ENCODE measurements around the gene SARS2.
A peak's percentile ranks its signal among the peaks of the same experiment; 100 is the strongest.

SARS2 gene

DNA sequence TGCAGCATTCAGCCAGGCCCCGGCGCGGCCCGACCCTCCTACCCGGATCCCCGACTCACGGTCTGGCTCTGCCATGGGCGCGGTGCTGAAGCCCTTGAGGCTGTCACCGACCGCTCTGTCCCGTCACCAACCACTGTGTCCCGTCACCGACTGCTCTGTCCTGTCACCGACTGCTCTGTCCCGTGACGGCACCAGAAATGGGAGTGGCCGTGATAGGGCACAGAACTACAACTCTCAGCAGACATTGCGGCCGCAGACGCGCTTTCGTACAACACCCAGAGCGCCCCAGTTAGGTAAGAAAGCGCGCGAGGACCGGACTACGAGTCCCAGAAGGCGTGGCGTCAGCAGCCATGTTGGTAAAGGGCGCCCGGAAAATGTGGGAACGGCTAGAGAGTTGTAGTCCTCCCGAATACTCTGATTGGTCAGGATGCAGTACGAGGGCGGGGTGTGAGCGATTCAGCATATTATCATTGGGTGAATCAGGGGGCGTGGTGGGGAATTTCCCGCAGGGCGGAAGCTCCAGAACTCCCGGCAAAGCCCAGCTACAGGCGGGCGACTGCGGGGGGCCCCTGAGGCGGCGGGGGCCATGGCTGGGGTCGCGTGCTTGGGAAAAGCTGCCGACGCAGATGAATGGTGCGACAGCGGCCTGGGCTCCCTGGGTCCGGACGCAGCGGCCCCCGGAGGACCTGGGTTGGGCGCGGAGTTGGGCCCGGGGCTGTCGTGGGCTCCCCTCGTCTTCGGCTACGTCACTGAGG lies 30.9 kb downstream of the SARS2 start, which contains the start of the genes NFKBIB and SIRT2:
TSS of gene NFKBIB (plus strand) at position 523 of the 755 bp plus-strand sequence. CDS start at position 587, 64 bp downstream.
TSS of gene SIRT2 (minus strand) at position 172 of the 755 bp plus-strand sequence. CDS start at position 75, 97 bp downstream.
- peak within 1 kb of the TSS; percentile 89 for H3K4me3 ChIP-seq (ENCODE audit: low read length)
- peak; percentile 99 for DNase-seq (ENCODE audit: low read depth)
- TF ChIP-seq, protein P1, sequence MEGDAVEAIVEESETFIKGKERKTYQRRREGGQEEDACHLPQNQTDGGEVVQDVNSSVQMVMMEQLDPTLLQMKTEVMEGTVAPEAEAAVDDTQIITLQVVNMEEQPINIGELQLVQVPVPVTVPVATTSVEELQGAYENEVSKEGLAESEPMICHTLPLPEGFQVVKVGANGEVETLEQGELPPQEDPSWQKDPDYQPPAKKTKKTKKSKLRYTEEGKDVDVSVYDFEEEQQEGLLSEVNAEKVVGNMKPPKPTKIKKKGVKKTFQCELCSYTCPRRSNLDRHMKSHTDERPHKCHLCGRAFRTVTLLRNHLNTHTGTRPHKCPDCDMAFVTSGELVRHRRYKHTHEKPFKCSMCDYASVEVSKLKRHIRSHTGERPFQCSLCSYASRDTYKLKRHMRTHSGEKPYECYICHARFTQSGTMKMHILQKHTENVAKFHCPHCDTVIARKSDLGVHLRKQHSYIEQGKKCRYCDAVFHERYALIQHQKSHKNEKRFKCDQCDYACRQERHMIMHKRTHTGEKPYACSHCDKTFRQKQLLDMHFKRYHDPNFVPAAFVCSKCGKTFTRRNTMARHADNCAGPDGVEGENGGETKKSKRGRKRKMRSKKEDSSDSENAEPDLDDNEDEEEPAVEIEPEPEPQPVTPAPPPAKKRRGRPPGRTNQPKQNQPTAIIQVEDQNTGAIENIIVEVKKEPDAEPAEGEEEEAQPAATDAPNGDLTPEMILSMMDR (conservative IDR thresholded peaks at IDR 0.05; ENCODE audit: low read depth, low read length) = no peak

DNA sequence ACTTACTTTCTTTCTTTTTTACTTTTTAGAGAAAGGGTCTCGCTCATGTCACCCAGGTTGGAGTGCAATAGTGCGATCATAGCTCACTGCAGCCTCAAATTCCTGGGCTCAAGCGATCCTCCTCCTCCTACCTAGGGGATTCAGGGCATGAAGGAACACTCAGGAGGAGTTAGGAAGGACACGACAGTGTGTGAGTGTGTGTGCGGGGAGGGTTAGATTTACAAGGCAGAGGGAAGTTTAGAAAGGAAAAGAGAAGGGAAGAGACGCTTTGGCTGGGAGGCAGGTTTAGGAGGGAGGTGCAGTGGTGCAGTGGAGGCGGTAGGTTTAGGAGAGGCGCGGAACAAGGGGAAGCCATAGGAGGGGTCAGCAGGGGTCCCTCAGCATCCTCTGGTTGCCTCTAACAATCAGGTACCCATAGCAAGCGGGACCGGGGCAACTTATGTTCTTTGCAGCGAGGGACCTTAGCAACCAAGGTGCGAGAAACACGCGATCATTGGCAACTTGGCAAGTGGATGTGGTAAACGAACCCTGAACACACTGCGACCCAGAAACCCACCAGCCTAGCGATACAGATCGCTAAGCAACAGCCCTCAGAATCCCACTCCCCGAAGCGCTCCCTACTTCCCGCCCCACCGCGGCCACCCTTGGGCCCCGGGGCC lies 31.6 kb downstream of the SARS2 start:
- H3K4me3 ChIP-seq (ENCODE audit: low read length) = peak overlapping the region; percentile 89
- TF ChIP-seq, protein P1 (conservative IDR thresholded peaks at IDR 0.05; ENCODE audit: low read depth, low read length) = no peak
- DNase-seq (ENCODE audit: low read depth) = no peak

DNA sequence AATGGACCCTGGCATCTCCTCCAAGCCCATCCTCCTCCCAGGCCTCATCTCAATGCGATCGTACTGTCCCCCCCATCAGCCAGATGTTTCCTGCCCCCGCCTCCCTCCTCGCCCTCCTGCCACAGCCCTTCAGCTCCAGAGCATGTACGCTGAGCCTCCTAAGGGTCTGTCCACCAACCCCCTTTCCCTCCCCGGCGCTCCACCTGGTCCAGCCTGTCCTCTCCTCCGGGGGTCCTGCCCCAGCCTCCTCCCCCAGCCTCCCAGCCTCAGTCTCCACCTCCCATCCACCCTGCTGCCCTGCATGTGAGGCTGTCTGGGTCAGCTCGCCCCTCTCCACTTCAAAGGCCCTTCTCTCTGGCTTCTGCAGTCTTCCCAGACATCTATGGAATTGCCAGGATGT lies 35.6 kb downstream of the SARS2 start:
- no peak for DNase-seq (ENCODE audit: low read depth)
- TF ChIP-seq, protein P1 (conservative IDR thresholded peaks at IDR 0.05; ENCODE audit: low read depth, low read length) = no peak
- no peak overlapping the region for H3K4me3 ChIP-seq (ENCODE audit: low read length)

DNA sequence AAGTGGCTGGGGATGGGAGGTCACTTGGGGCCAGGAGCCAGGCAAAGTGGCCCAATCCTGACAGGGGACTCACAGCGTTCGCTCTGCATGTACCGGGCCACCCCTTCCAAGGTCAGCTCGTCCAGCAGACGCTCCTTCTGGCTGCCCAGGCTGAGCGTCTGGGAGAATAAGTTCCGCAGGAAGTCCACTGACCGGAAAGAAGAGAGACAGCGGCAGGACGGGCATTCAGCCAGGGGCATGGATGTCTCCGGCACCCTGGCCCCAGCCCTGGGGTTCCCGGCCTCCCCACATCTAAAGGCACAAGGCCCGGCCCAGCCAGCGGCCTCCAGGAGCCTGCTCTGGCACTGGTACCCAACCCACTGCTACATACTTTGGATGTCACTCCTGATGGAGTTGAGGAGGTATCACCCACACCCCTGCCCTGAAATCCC lies 37.2 kb downstream of the SARS2 start:
- no peak for DNase-seq (ENCODE audit: low read depth)
- H3K4me3 ChIP-seq (ENCODE audit: low read length) = no peak overlapping the region
- TF ChIP-seq, protein P1 (conservative IDR thresholded peaks at IDR 0.05; ENCODE audit: low read depth, low read length) = no peak

DNA sequence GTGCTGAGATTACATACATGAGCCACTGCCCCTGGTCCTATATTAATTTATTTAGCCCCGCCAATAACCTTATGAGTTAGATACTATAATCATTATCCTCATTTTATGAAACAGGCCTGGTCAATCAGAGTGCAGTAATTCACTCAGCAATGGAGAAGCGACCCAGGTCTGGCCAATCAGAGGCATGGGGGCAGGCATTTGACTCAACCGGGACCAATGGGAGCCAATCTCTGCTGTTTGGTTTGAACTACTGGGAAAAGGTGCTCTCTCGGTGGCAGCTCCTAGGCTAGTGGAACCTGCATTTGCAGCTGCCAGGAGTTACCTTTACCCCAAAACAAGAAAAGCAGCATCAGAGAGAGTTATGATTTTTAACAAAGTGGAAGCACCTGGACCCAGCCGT lies 37.7 kb downstream of the SARS2 start:
- TF ChIP-seq, protein P1 (conservative IDR thresholded peaks at IDR 0.05; ENCODE audit: low read depth, low read length) = no peak
- H3K4me3 ChIP-seq (ENCODE audit: low read length) = no peak overlapping the region
- DNase-seq (ENCODE audit: low read depth) = no peak

DNA sequence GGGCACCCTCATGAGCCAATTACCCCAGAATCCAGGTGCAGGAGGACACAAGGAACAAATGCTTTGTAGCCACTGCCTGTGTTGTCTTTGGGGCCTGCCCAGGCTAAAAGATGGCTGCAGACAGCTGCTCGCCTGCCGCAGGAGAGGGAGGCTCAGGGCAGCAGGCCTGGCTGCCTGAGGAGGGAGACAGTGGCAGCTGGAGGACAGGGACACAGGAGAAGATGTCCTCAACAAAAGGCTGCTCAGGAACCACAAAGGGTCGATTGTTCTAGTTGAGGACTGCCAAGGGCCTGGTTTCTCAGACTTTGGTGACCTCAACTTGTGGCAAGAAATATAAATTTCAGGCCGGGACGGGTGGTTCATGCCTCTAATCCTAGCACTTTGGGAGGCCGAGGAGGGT lies 38.8 kb downstream of the SARS2 start:
- DNase-seq (ENCODE audit: low read depth) = no peak
- TF ChIP-seq, protein P1 (conservative IDR thresholded peaks at IDR 0.05; ENCODE audit: low read depth, low read length) = no peak

More for the DNA sequence above, 38.8 kb downstream of the SARS2 start:
- no peak overlapping the region for H3K4me3 ChIP-seq (ENCODE audit: low read length)
